GM12878 (cell line): ENCODE data around the gene TH. TPM values are rescaled to one million over a fixed set of nuclear protein-coding genes. Genes with fewer than 3 reads are reported as not detected.

Source experiments
- ATAC-seq: fragments of 200-7000 bp; cut with Tn5 transposase; 3 replicates; pipeline ENCODE4 v1.9.1; 2020; ENCODE audit warnings: mild to moderate bottlenecking, moderate library complexity
- BruUV-seq: library from RNA; stranded (reverse); fragments of 400-500 nt; replicated peaks from 2 replicates; lab custom pipeline; 2021; lab: Mats Ljungman, UMichigan
- CTCF ChIA-PET: fragments of 300-600 bp; sonication (Branson Sonifier 250); formaldehyde crosslinking; extraction: SDS; loops from one replicate; lab custom pipeline; 2021; ENCODE audit warnings: inconsistent platforms; lab: Yijun Ruan, JAX
- POLR2A ChIA-PET: fragments of 350-600 bp; formaldehyde crosslinking; extraction: SDS; loops from one replicate; lab custom pipeline; 2021; ENCODE audit warnings: inconsistent platforms; lab: Charles Lee
- RAD21 ChIA-PET: fragments of 300-600 bp; sonication (Branson Sonifier 250); formaldehyde crosslinking; loops from one replicate; lab custom pipeline; 2023; ENCODE audit warnings: antibody characterized with exemption; ENCODE audit not compliant: unreplicated experiment; lab: Charles Lee
- SMC1A ChIA-PET: fragments of 300-600 bp; sonication (Branson Sonifier 250); formaldehyde crosslinking; loops from one replicate; lab custom pipeline; 2023; ENCODE audit not compliant: unreplicated experiment, uncharacterized antibody; lab: Charles Lee
- DNase-seq: peaks from one replicate; pipeline ENCODE4 v3.0.0-alpha.2; 2011; ENCODE audit warnings: low read depth, low spot score
- FAIRE-seq: peaks from 3 replicates; lab custom pipeline; 2011; peaks lifted over from hg19 to GRCh38; lab: Jason Lieb, UNC
- H2AFZ ChIP-seq: 2 replicates; pipeline ENCODE4 v1.6.0; 2011; ENCODE audit warnings: low read depth, low read length, control low read depth; ENCODE audit not compliant: control insufficient read depth
- H3K27ac ChIP-seq: 2 replicates; pipeline ENCODE4 v1.5.1; 2011; ENCODE audit warnings: control low read depth; ENCODE audit not compliant: control insufficient read depth, insufficient read depth
- H3K27me3 ChIP-seq, 2 experiments: replicated peaks in 1 of 2; 2 replicates each; pipeline versions ENCODE4 v1.6.0 to v1.6.1; 2011; ENCODE audit warnings: low read length in 1 of 2; ENCODE audit not compliant: control insufficient read depth in 2 of 2, insufficient read depth in 2 of 2
- H3K36me3 ChIP-seq, 2 experiments: 2 replicates each; pipeline ENCODE4 v1.5.1; 2011; ENCODE audit warnings: low read length in 1 of 2; ENCODE audit not compliant: control insufficient read depth in 2 of 2, insufficient read depth in 2 of 2
- H3K4me1 ChIP-seq: 2 replicates; pipeline ENCODE4 v1.6.1; 2011; ENCODE audit warnings: mild to moderate bottlenecking, low read length, moderate library complexity, mixed read lengths; ENCODE audit not compliant: control insufficient read depth, insufficient read depth
- H3K4me2 ChIP-seq: 2 replicates; pipeline ENCODE4 v1.6.0; 2011; ENCODE audit warnings: control low read depth; ENCODE audit not compliant: control insufficient read depth, insufficient read depth
- H3K4me3 ChIP-seq: fragments of 200-600 bp; sonication (generic); 2 replicates; pipeline ENCODE4 v1.5.1; 2016
- H3K79me2 ChIP-seq: 2 replicates; pipeline ENCODE4 v1.6.0; 2011; ENCODE audit warnings: low read length; ENCODE audit not compliant: control insufficient read depth, insufficient read depth
- H3K9ac ChIP-seq: 2 replicates; pipeline ENCODE4 v1.8.0; 2011; ENCODE audit warnings: low read length, control low read depth, mixed read lengths; ENCODE audit not compliant: control insufficient read depth, insufficient read depth
- H3K9me3 ChIP-seq: replicated peaks from 3 replicates; pipeline ENCODE4 v1.5.1; 2011; ENCODE audit warnings: mild to moderate bottlenecking, low read length; ENCODE audit not compliant: control insufficient read depth, insufficient read depth
- H4K20me1 ChIP-seq: 2 replicates; pipeline ENCODE4 v1.6.0; 2011; ENCODE audit not compliant: control insufficient read depth, insufficient read depth
- ATF3 ChIP-seq: IDR thresholded peaks from 2 replicates; pipeline ENCODE4 v1.6.1; 2011; ENCODE audit warnings: low read depth, mild to moderate bottlenecking, low read length, moderate library complexity, borderline replicate concordance; ENCODE audit errors: extremely low read depth
- BCL3 ChIP-seq: IDR thresholded peaks from 2 replicates; pipeline ENCODE4 v1.6.1; 2011; ENCODE audit warnings: borderline replicate concordance, low read depth, mild to moderate bottlenecking, moderate library complexity, low read length; ENCODE audit not compliant: insufficient read depth, poor library complexity, severe bottlenecking
- BMI1 ChIP-seq: fragments of 450-650 bp; IDR thresholded peaks from 2 replicates; pipeline ENCODE4 v1.6.1; 2016; ENCODE audit warnings: mild to moderate bottlenecking, moderate library complexity, borderline replicate concordance
- CHD1 ChIP-seq: IDR thresholded peaks from 2 replicates; pipeline ENCODE4 v1.6.1; 2012; ENCODE audit warnings: low read depth, low read length, improper control_type of control experiment
- E2F4 ChIP-seq: IDR thresholded peaks from 2 replicates; pipeline ENCODE4 v1.6.1; 2012; ENCODE audit warnings: low read depth, low read length, improper control_type of control experiment
- IKZF1 ChIP-seq: fragments of 450-650 bp; conservative IDR thresholded peaks from 2 replicates; pipeline ENCODE4 v1.6.1; 2017; ENCODE audit warnings: antibody characterized with exemption, mild to moderate bottlenecking
- MEF2A ChIP-seq: IDR thresholded peaks from 2 replicates; pipeline ENCODE4 v1.6.1; 2011; ENCODE audit warnings: low read depth, mild to moderate bottlenecking, low read length, moderate library complexity; ENCODE audit not compliant: insufficient read depth
- MXI1 ChIP-seq: fragments of 150-350 bp; IDR thresholded peaks from 2 replicates; pipeline ENCODE4 v1.6.1; 2011; ENCODE audit warnings: low read depth, mild to moderate bottlenecking, inconsistent platforms, low read length, improper control_type of control experiment
- NR2C2 ChIP-seq: IDR thresholded peaks from 2 replicates; pipeline ENCODE4 v1.6.1; 2011; ENCODE audit warnings: borderline replicate concordance, low read depth; ENCODE audit not compliant: control insufficient read depth, insufficient read length
- NR2F1 ChIP-seq: fragments of 450-650 bp; conservative IDR thresholded peaks from 2 replicates; pipeline ENCODE4 v1.6.1; 2017; ENCODE audit warnings: mild to moderate bottlenecking
- PAX5 ChIP-seq: IDR thresholded peaks from 2 replicates; pipeline ENCODE4 v1.6.1; 2011; ENCODE audit warnings: low read depth, low read length, borderline replicate concordance
- PAX8 ChIP-seq: fragments of 450-650 bp; IDR thresholded peaks from 2 replicates; pipeline ENCODE4 v1.6.1; 2017; ENCODE audit warnings: mild to moderate bottlenecking, moderate library complexity
- POLR2AphosphoS5 ChIP-seq: IDR thresholded peaks from 2 replicates; pipeline ENCODE4 v1.6.1; 2011; ENCODE audit warnings: mild to moderate bottlenecking, low read length, inconsistent platforms
- REST ChIP-seq: IDR thresholded peaks from 2 replicates; pipeline ENCODE4 v1.6.1; 2012; ENCODE audit warnings: mild to moderate bottlenecking, low read depth, low read length
- RFX5 ChIP-seq: IDR thresholded peaks from 2 replicates; pipeline ENCODE4 v1.6.1; 2011; ENCODE audit warnings: low read depth, low read length, improper control_type of control experiment
- TCF7 ChIP-seq: IDR thresholded peaks from 2 replicates; pipeline ENCODE4 v1.6.1; 2014; ENCODE audit warnings: antibody characterized with exemption, borderline replicate concordance
- ZNF24 ChIP-seq: fragments of 450-650 bp; IDR thresholded peaks from 2 replicates; pipeline ENCODE4 v1.6.1; 2017; ENCODE audit warnings: antibody characterized with exemption, mild to moderate bottlenecking
- WGBS: methylation state at CpG from one replicate; pipeline ENCODE4 v1.1.6; 2016; ENCODE audit warnings: low lambda C conversion rate; ENCODE audit not compliant: insufficient replicate concordance, insufficient coverage; ENCODE audit errors: missing lambda C conversion rate; 5-methylcytosine and 5-hydroxymethylcytosine counted together
- in situ Hi-C: fragments of 300-500 bp; cut with MboI; formaldehyde crosslinking; loops from 9 replicates; pipeline ENCODE4 v1.14.3; 2018; ENCODE audit warnings: mixed read lengths
- intact Hi-C: fragments of 100-400 bp; cut with micrococcal nuclease; formaldehyde crosslinking; loops from one replicate; pipeline ENCODE4 v1.14.2; 2022; ENCODE audit not compliant: unreplicated experiment
- polyA plus RNA-seq, 11 experiments: library from polyadenylated mRNA; depleted of rRNA in 4 of 11; unstranded in 6 of 11; stranded (reverse) in 5 of 11; fragments of >200 nt; fragmentation: Nextera tagmentation in 4 of 11; fragmentation: Illumina TruSeq in 1 of 11; extraction: Ambion mirVana in 4 of 11; extraction: Trizol in 1 of 11; gene quantifications; 1 replicate in 1 of 11; 2 replicates in 10 of 11; pipeline versions ENCODE4 v1.2.1 to v1.2.3, GENCODE V29; 2011 to 2016; ENCODE audit warnings: inconsistent platforms in 2 of 11, missing spikeins in 2 of 11, low read depth in 1 of 11
- total RNA-seq, 4 experiments: library from RNA; depleted of rRNA in 3 of 4; stranded (reverse); fragments of >200 nt in 3 of 4; fragmentation: Illumina TruSeq in 1 of 4; extraction: Trizol in 1 of 4; gene quantifications; 2 replicates each; pipeline versions ENCODE4 v1.2.1 to v1.2.3, GENCODE V29; 2013 to 2021

The TH gene
- total and polyA plus RNA-seq, 10 of the 15 experiments (the other 5 are each of a cell fraction or from before 2014, with no cell fraction given), result not detected

GRCh38 chr11:2220173-2220771 is 48.7 kb upstream of the TH start:
- ATAC-seq, result no peak
- ChIA-PET POLR2A (no interaction called here), SMC1A (no interaction called here), CTCF (no interaction called here), RAD21 (no interaction called here)
- Histone ChIP-seq H3K4me3 (no peak overlapping the region), H4K20me1 (no peaks in the 10 kb centered on the region), H3K79me2 (no peaks in the 10 kb centered on the region), H3K9me3 (no peaks in the 10 kb centered on the region), H3K27ac (no peak overlapping the region), H3K36me3 (no peaks in the 10 kb centered on the region), H2AFZ (no peak overlapping the region), H3K9ac (no peak overlapping the region), H3K4me2 (no peak overlapping the region), H3K4me1 (no peaks in the 10 kb centered on the region), H3K27me3 (no peaks in the 10 kb centered on the region; a peak in 1 of 4 replicates)
- BruUV-seq, result no TSS peak
- intact Hi-C loops (no loop called here), in situ Hi-C loops (no loop called here)
- FAIRE-seq, result no peak
- TF ChIP-seq TCF7, result no peak
- TF ChIP-seq BCL3, result no peak
- TF ChIP-seq E2F4, result no peak
- TF ChIP-seq PAX8, result no peak
- TF ChIP-seq NR2F1, result no peak
- TF ChIP-seq ATF3, result no peak
- no peak for TF ChIP-seq RFX5
- TF ChIP-seq PAX5, result no peak
- no peak for TF ChIP-seq MEF2A
- TF ChIP-seq ZNF24, result no peak
- no peak for TF ChIP-seq NR2C2
- TF ChIP-seq CHD1, result no peak
- no peak for TF ChIP-seq IKZF1
- no peak for TF ChIP-seq REST
- TF ChIP-seq POLR2AphosphoS5, result no peak
- TF ChIP-seq MXI1, result no peak
- TF ChIP-seq BMI1, result no peak
- WGBS, result 0% methylated on average over 3 of the region's 3 CpGs
- DNase-seq, result no peak
